ENCODE measurements around the gene LDLRAD3.
A peak's percentile ranks its signal among the peaks of the same experiment; 100 is the strongest.

The LDLRAD3 gene

DNA sequence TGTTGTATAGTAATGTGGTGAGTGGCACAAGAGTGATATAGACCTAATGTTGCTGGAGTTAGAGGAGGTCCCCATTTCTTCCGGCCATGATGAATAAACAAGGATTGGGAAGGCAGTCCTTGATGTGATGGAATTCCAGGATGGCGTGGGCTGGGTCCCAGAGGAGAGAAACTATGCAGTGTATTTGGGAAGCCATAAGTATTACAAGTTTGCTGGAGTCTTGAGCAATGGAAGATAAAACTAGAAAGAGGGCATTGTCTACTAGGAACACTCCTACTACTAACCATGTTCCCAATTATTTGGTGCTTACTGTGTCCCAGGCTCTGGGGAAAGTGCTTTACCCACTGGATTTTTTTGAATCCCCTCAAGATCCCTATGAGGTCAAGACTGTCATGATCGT, 20.0 kb downstream of the LDLRAD3 start:
- no peak for DNase-seq

DNA sequence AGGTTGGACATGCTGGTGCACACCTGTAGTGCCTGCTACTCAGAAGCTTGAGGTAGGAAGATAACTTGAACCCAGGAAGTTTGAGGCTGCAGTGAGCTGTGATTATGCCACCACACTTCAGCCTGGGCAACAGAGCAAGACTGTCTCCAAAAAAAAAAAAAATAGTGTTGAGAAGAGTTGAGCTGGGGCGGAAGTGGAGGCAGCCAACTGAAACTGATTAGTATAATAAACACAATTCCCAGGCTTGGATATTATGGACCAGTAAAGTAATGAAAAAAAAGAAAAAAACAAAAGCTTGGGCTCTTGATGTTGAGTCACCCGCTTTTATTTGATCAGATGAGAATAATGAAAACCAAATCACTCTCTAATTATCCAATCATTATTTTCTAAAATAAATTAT, 21.0 kb downstream of the LDLRAD3 start:
- DNase-seq = no peak

DNA sequence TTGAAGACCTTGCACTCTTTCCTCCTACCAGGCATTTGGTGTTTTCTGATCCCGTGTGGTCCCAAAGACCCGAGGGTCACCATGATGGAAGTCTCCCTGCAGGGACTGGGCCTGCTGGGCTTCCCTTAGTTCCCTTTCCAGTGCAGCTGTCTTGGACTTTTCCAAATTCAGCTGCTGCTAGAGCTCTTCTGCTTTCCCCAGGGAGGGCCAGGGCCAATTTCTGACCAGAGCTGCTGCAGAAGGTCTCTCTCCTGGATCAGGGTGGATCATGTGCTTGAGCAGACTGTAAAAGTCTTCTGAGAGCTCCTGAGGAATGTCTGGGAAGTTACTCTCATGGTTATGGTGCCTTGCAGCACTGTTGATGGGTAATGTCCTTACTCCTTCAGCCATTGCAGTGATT, 23.2 kb downstream of the LDLRAD3 start:
- DNase-seq = no peak

DNA sequence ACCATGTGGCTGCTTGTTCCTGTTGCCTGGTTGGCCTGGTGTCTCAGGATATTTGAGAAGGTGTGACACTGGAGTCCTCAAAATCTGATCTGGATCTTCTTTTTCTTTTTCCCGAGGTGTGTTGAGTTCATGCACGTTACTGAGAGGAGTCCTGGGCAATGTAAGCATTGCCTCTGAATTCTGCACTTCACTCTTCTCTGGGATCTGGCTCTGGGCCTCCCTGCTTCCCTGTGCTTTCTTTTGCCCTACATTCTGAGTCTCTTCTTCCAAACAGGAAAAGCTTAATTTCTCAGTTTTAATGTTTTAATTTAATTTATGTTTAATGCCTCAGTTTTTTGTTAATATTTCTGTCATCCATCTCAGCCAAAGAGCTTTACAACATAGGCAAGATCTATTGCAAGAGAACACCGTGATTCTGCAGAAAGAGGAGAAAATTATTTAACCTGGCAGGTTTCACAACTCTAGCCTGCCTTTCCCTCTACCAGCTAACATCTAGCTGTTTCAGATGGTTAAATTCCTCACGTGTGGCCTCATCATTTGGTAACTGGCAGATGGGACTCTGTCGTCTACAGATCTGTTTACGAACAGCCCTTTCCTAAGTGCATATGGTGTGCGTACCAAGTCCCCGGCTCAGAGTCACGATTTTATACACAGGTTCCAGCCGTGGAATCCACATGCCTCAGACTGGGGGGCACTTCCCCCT, 24.7 kb downstream of the LDLRAD3 start:
- no peak for DNase-seq

DNA sequence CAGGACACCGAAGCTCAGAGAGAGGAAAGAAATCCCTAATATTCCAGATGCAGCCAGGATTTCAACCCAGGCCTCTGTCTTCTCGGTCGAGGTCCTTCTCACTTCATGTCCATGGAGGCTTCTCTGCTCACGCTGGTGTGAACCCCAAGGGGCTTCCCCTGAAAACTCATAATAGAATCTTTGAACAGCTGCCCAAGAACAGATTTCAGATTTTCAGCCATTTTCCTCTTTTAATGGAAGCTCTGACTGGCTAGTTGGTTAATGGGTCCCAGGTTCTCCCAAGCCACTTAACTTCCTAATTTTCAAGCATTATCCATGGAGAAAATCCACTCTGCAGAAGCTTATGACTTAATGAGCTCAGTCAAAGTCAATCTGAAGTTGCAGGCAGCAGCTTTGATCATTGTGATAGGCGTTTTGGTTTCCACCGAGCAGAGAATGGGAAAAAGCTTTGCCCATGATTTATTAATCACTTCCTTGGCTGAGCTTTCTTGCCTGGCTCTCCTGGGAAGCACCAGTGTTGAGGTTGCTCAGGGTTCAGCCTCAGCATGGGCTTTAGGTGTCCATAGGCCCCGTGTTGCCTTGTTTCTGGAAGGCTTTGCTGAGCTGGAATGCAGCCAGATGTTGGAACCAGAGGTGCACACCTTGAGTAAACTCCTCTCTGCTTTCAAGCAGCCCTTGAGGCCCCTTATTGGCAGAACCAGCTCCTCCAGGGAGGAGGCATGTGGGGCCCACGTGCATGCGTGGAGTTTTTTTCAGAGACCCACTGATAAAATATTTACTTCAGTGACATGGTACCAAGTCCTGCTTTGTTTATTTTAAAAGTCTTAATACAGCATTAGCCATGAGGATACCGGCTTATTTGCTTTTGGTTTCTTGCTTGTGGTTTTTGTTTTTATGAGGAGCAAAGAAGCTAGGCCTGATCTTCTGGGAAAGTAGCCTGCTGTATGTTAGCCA, 25.5 kb downstream of the LDLRAD3 start:
- DNase-seq = no peak

DNA sequence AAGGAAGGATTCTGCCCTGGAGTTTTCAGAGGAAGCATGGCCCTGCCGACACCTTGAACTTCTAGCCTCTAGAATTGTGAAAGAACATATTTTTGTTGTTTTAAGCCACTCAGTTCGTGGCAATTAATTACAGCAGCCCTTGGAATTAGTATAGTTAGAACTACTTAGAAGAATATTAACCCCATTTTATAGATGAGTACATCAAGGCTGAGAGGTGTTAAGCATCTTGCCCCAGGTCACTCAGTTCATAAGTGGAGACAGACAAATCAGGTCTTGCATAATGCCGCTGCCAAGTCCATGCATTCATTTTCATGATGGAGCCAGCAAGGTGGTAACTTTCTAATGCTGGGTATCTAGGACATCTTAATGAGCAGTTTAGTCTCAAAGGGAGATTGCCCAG, 26.6 kb downstream of the LDLRAD3 start:
- DNase-seq = no peak

DNA sequence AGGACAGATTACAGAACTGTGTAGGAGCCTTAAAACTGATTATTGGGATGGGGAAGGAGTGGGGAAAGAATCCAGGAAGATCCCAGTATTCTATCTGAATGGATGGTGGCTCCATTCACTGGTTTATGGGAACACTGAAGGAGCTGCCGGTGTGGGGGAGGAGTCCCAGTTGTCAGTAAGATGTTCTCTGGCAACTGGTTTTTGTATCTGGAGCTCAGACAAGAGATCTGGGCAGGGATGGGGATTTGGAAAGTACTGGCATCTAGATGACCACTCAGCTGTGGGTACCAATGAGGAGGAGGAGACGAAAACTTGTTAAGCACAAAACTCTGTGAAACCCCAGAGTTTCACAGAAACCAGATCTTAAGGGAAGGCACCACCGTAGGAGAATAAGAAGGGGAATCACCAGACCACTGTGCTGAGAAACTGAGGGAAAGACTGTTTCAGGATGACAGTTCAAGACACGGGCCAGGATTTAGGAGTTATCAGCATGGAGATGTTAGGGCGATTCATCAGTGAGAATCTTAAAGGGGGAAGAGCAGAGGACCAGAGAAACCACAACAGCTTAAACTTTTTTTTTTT, 28.1 kb downstream of the LDLRAD3 start:
- DNase-seq = no peak

DNA sequence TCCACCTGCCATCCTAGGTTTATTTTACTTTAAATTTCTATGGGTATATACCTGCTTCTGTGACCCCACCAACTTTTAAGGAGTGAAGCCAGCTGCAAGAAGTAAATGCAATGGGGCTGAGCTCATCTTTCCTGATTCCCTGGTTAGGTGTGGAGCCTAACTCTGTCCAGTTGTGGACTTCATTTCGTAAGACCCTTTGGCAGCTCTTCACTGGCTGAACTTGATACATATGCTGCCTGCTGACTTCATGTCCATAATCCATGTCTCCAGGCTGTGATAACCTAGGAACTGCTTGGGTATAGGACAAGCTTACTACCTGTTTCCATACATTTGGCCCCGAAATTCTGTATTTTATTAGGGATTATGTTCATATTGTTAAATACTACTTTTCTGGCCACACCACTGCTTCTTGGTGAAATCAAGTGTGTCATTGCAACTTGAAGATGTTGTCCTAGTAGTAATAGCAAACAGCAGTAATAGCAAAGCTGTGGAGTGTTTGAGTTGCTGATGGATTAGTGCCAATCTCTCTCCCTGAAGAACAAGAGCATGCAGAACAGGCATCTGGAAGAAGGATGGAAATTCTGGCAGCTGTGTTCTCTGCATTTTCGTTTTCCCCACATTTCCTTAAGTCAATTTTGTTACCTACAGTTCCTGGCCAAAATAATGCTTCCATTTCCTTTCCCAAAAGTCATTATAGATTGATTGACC, 31.2 kb downstream of the LDLRAD3 start:
- DNase-seq = no peak

DNA sequence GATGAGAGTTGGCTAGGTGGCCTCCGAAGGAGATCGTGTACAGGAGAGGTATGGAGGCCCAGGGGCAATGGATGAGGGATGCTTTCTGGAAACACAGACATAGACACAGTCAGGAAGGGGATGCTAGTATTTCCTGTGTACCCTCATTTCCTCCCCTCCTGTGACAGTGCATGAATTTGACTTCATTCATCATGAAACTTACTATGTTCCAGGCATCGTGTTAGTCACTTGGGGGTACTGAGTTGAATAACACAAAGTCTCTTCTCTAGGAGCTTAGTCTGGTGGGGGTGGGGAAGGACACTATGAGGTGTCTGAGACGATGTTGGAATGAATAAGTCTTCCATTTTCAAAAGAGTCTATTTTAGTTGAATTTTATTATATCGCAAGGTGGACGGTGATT, 32.6 kb downstream of the LDLRAD3 start:
- no peak for DNase-seq

DNA sequence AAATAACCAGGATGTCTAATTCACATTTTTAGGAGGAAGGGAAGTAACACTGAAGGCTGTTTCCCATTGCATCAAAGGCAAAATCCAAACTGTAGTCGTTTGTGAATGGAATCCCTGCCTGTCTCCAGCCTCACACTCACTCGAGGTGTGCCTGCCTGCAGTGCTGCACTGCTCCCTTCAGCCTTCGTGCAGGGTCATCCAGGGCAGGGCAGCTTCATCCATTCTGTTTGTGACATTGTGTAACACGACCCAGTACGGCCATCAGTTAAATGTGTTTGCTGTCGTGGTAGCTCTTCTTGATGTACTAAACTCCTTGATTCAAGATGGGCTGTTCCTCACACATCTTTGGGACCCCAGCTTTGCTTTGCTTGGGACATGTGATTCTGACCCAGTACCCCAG, 34.3 kb downstream of the LDLRAD3 start:
- no peak for DNase-seq

DNA sequence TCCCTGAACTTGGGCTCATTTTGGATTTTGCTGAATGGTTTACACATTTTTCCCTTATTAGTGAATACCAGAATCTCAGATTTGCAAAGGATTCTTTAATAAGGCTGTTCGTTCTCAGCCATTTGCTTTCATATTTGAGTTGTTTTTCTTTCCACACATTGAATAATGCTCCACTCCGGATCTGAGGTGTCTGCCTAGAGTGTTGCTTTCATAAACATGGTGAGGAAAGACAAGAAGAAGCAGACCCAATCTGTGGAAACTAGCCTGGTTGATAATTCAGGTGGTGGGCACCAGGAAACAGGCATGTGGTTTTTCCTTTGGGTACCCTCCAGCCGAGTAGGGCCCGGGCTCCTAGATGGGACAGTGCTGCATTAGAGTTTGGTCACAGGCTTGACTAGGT, 35.0 kb downstream of the LDLRAD3 start:
- no peak for DNase-seq

DNA sequence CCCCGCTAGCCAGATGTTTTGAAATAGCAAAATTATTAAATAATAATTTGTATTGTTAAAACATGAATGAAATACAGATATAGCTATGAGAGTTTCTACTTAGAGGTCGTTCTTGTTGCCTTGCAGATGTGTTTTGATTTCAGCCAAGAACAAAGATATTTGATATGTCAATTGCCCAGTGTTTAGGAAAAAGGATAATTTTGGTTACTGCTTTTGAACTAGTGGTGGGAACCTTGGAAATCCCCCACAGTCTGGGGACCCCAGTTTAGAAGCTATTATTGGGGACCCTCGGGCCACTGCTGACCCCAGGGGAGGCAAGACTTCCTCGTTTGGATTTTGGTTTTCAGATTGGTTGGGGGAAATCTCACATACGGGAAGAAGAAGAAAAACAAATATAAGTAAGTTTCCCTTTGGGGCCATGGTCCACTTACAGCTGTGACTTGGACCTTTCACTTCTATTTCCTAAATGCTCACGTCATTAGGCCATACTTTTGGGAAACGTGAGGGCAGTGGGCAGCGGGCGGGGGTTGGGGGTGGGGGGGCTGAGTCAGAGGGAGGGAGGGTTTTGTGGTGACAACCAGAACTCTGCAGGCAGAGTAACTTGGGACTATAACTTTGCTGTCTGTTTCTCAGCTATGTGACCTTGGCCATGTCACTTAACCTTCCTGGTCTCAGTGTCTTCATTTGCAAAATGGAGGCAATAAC, 37.0 kb downstream of the LDLRAD3 start:
- DNase-seq = no peak

DNA sequence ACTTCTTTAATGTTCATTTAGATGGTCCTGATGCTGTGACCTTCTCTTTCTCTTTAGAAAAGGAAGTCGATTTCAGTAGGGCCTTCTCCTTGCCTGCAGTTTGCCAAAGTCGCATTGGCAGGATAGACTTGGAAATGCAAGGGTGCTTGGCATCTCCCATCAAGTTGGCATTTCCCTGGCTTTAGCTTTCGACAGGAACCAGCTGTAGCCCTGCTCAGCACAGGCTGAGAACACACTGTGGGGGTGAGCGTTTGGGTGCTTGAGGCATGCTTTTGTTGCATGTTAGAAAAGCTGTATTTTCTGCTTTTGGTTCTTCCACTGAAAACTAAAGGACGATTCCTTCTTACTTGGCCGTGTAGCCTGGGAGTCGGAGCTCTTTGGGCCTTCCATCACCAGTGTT, 37.7 kb downstream of the LDLRAD3 start:
- DNase-seq = no peak

DNA sequence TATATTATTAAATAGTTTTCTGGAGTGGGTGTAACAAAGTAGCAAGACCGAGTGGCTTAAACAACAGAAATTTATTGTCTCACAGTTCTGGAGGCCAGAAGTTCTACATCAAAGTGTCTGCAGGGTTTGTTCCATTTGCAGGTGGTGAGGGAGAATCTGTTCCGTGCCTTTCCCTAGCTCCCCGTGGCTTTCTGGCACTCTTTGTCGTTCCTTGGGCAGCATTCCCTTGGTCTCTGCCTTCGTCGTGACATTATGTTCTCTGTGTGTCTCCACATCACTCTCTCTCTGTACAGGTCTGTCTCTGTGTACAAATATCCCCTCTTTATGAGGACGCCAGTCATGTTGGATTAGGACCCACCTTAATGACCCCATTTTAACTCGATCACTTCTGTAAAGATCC, 38.2 kb downstream of the LDLRAD3 start:
- no peak for DNase-seq

DNA sequence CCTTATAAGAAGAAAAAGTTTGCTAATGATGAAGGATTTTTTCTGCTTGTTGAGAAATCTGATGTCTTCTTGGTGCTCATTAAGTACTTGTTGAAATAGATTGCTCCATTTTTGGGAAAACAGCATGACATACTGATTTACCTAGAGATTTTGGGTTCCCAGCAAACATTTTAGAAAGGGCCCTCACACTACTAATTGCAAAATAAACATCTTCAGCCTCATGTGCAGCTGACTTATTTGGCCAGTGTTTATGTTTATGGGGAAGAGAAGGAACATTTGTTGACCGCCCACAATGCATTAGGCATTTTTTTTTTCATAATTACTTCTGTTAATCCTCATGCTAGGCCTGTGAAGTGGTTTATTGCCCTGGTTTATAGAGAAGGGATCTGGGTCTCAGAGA, 40.1 kb downstream of the LDLRAD3 start:
- DNase-seq = no peak

DNA sequence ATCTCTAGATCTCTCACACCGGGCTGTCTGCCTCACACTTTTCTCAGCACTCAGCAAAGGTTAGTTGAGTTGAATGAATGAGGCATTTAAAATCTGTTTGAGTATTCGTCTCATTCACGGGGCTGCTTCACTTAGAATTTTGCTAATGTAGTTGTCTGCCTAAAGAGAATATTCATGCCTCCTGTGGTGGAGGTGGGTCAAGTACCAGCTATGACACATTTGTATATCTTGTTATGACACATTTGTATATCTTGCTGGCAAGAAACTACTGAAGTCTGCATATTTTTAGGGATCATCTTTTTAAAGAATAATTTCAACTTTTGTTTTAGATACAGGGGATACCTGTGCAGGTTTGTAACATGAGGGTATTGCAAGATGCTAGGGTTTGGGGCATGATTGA, 43.1 kb downstream of the LDLRAD3 start:
- no peak for DNase-seq

DNA sequence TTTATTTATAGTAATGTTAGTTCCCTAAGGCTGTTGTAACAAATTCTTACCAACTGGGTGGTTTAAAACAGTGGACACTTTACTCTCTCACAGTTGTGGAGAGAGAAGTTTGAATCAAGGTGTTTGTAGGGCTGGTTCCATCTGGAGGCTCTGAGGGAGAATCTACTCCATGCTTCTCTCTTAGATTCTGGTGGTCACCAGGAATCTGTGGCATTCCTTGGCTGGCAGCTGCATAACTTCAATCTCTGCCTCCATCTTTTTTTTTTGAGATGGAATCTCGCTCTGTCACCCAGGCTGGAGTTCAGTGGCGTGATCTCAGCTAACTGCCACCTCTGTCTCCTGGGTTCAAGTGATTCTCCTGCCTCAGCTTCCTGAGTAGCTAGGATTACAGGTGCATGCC, 46.3 kb downstream of the LDLRAD3 start:
- DNase-seq = no peak

DNA sequence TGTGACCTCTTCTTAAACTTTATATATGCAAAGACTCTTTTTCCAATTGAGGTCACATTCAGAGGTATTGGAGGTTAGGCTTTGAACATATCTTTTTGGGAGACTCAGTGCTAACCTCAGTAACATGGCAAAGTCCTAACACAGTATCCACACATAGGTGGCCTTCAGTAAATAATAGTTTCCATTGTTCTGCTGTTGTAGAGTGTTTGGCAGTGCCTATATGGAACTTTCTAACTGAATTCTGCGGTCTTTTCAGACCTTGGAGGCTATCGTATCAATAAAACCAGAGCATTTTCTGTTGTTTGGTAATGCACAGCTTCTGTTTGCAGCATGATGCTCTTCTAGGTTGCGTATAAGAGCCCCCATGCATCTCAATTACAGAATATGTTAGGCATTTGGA, 47.0 kb downstream of the LDLRAD3 start:
- no peak for DNase-seq

DNA sequence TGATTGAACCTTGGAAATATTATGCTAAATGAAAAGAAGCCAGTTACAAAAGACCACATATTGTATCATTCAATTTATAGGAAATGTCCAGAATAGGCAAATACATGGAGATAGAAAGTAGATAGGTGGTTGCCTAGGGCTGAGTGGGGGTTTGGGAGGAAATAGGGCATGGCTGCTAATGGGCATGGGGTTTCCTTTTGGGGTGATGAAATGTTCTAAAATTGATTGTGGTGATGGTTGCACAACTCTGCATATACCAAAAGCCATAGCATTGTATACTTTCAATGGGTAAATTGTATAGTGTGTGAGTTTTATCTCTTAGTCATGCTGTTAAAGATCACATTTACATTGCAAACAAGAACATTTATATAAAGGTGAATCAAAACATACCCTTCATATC, 48.7 kb downstream of the LDLRAD3 start:
- DNase-seq = no peak

DNA sequence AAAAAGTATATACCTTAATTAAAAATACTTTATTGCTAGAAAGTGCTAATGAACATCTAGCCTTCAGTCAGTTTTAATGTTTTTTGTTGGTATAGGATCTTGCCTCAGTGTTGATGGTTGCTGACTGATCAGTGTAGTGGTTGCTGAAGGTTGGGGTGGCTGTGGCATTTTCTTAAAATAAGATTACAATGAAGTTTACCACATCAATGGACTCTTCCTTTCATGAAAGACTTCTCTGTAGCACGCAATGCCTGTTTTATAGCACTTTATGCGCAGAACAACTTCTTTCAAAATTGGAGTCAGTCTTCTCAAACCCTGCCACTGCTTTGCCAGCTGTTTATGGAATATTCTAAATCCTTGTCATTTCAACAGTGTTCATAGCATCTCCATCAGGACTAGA, 50.6 kb downstream of the LDLRAD3 start:
- peak; percentile 14 for DNase-seq

DNA sequence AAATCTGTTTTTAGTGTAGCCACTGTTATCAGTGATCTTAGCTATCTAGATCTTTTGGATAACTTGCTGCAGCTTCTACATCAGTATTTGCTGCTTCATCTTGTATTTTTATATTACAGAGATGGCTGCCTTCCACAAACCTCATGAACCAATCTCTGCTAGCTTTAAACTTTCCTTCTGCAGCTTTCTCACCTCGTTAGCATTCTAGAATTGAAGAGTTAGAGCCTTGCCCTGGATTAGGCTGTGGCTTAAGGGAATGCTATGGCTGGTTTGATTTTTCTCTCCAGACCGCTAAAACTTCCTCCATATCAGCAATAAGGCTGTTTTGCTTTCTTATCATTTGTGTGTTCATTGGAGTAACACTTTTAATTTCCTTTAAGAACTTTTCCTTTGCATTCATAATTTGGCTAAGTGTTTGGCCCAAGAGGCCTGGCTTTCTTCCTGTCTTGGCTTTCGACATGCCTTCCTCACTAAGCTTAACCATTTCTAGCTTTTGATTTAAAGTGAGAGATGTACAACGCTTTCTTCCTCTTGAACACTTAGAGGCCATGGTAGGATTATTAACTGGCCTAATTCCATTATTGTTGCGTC, 51.9 kb downstream of the LDLRAD3 start:
- DNase-seq = no peak

DNA sequence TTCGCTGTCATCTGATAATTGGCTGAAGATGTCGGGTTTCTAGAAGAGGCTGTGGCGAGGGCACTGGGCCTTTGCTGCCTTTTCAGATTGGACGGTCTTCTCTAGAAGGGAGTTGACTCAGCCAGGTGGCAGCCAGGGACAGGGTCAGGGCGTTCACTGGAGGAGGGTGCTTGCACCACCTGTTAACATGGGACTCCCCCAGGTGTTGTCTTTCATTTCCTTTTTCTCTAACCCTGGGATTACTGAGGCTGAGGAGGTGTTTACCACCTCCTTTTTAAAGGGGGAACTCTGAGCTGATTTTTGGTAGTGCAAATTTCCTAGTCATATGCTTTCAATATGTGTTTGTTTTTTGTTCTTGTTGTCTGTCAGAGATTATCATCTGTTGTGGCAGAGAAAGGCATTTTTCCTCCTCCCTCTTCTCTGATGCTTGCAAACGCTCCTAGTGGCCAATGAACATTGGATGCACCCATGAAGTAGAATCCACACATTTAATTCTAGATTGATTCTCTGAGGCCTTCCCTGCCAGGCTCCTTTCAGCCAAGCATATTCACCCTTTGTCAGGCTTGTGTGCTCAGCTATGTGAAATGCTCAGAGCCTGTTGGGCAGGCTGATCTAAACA, 54.1 kb downstream of the LDLRAD3 start:
- no peak for DNase-seq
